Cardiac ventricle fibroblast (primary cell): Measurements from ENCODE around the gene MAN1A2. TPM values are rescaled to one million over a fixed set of nuclear protein-coding genes. Genes with fewer than 3 reads are reported as not detected.

ENCODE experiments used
- total RNA-seq: library from RNA; depleted of rRNA; stranded (reverse); fragments of >200 nt; gene quantifications from 2 replicates; pipeline ENCODE4 v1.2.3, GENCODE V29; 2015

MAN1A2 gene
- total RNA-seq, result 26.3 and 31.3 TPM in 2 replicates

DNA sequence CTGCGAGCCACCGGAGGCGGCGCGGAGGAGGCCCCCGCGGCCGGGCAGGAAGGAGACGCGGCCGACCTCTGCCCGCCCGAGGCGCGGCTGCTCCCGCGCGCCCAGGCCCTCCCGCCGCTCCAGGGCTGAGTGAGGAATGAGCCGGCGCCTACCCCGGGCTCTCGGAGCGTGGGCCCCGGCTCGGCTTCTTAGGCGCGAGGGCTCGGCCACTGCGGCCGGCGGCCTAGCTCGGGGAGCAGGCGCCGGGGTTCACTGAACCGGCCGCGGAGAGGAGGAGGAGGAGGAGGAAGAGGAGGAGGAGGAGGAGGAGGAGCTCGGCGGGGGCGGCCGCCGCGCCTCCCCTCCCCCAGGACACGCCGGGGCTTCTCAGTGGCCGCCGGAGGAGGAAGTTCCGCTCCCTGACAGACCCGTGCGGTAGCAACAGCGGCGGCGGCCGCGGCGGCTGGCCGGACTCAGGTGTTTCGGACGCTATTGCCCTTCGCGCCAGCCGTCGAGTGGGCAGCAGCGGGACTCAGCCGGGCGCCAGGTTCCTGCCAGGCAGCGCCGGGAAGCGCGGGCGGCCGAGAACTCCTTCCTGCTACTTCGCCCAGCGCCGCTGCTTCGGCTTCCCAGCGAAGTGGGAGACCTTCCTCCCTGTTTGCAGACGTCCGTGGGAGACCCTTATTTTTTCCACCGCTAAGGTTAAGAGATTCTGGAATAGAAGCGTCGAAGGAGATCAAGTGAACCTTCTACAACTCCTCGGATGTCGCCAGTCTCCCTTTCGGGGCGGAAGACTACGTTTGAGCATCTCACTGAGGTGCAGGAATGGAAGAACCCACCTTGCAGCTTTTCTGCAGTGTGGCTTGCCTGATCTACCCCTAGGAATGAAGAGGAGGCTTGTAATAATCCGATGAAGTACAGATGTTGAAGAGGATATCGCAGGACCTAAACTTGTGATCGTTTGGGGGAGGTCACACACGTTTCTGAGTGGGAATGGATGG is at the start of gene MAN1A2:
Gene MAN1A2 (plus strand): TSS at position 404 of the 980 bp plus-strand sequence. CDS start 735 bp downstream, outside the sequence.

Other genes starting within 250 kb of the MAN1A2 start
- 2.2 TPM in 2 replicates for gene TRIM45, start 245.7 kb upstream of the MAN1A2 start, total RNA-seq
- gene VTCN1, start 156.5 kb upstream of the MAN1A2 start, total RNA-seq, result not detected in 2 replicates
- gene TENT5C, start 238.6 kb downstream of the MAN1A2 start, total RNA-seq, result 0.39 and 0.62 TPM in 2 replicates